ENCODE results near the gene TBXAS1. TPM values are rescaled to one million over a fixed set of nuclear protein-coding genes. Genes with fewer than 3 reads are reported as not detected.
A peak's percentile ranks its signal among the peaks of the same experiment; 100 is the strongest.

Gene TBXAS1
- total RNA-seq, 1 donor from 2014 or later, result 19.3 TPM

DNA sequence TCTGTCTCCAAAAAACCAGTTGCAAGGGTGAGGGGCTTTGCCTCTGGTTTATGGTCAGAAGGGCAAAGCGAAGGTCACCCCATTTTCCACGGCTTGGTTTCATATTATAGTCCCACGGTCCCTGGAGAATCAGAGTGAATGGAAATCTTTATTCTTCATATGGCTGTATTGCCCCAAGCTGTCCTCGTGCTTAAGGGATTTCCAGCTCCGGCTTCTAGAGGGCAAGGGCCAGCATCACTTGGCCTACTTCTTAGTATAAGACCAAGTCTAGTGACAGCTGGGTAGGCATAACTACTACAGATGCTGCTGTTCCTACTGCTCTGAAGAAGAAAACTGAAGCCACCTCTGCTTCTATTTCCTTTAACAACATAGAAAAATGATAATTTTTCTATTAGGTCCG is 170.5 kb downstream of the TBXAS1 start:
- no peak for DNase-seq (ENCODE audit: low spot score)

DNA sequence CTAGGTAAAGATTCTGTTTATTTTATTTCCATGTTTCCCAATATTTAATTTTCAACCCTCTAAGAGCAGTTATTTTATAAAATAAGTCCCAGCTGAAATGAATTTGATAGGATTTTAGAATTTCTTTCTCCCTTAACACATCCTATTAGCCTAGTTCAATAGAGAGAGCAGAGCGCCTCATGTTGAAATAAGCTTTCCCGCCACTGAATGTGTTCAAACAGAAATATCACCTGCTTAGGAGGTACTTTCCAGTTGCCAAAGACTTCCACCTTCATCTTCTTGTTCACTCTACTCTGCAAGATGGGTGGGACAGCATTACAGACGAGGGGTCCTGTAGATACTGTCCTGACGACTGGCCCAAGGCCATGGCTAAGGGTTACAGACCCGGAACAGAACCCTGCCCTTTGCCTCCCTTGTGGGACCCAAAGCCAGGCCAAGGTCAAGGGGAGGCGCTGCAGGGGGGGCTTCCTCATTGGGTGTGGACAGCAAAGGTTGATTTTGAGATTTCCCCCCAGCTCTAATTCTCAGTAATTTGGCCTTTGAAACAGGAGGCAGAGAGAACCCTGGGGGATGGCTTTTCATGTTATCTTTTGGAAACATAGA is 171.7 kb downstream of the TBXAS1 start:
- no peak for DNase-seq (ENCODE audit: low spot score)

DNA sequence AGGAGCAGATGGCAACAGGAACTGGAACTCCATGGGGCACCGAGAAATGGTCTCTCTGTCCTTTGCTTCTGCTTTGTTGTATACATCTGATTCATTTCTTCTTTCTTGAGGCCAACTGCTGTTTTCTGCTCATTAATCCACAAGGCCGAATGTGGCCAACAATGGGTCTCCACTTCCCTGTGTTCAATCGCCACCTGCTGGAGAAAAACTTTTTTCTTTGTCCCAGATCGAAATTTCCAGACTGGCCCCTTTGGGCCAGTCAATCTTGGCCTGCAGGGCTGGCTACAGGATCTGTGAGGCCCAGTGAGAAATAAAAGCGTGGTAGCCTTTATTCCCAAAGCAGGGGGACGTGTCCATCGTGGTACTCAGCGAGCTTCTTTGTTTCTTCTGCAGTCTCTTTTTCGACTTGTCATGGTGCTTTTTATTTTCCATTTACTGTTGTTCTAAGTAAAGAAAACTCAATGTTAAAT is 174.9 kb downstream of the TBXAS1 start:
- peak; percentile 30 for DNase-seq (ENCODE audit: low spot score)

DNA sequence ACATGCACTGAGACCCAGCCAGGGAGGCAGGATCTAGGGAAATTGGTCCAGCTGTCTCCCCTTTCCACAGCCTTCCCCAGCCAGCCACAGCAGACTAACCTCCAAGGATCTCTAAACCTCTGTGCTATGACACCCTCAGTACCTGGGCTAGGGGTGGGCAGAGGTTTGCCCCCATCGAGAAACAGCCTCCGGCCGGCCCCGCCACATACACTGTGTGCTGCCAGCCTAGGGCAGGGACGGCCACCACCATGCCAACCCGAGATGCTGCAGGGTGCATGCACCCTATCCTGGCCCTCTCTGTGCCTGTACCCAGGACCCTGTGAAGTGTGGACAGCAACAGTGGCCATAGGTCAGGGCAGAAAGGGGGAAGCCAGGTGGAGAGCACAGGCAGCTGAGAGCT is 175.6 kb downstream of the TBXAS1 start:
- DNase-seq (ENCODE audit: low spot score), result no peak

DNA sequence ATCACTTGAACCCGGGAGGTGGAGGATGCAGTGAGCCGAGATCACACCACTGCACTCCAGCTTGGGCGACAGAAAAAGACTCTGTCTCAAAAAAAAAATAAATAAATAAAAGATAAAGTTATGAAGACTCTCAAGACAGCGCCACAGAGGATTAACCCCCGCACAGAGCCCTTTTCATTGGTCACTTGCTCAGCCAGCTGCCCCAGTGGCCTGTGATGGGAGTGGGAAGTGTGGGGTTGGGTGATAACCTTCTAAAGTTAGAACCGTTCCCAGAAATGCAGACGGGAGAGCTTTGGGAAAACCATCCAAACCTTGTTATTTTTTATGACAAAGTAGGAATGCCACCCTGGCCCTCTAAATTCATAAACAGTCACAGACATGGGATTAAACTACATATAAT is 176.3 kb downstream of the TBXAS1 start:
- no peak for DNase-seq (ENCODE audit: low spot score)

DNA sequence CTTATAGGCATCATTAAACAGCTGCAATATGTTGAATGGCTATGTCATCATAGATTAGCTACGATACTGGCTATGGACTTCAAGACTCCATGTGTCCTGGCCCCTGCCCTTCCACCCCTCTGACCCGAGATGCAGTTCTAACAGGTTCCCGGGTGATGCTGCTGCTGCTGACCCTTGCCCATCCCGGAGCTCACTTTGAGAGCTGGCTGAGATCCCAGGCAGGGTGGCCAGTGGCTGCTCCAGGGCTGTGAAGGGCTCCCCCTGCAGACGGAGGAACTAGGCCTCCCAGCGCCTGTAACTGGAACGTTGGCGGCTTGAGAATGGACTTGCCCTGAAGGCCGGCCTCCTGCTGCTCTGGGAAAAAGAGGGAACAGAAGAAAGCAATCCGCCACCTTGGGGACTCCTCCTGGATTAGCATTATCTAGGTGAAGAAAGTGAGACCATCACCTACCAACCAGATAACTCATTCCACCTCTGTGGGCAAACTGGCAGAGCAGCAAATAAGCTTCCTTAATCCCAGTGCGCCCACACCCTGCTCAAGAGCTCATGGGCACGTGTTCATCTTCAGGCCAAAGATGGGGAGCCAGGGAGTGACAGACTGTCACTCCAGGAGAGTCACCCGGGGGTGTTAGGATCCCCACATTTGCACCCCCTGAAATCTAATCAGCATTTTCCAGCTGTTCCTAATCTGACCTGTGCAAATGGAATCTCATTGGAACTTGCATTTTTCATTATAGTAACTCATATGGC is 176.9 kb downstream of the TBXAS1 start:
- no peak for DNase-seq (ENCODE audit: low spot score)

DNA sequence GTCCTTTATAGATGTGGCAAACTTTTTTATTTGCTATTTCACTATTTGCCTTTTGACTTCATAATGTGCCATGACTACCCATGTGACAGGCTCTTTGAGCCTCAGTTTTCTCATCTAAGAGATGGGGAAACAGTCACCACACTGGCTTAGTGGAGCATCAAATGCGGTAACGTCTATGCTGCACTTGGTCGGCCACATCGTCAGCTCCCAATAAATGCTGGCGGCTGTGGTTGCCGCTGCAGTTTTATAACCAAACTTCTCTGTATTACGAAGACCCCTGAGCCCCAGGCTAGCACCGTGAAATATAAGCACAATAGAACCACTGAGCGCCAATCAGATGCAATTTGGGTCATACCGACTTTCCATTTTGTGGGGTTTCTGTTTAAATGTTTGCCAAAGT is 177.5 kb downstream of the TBXAS1 start:
- no peak for DNase-seq (ENCODE audit: low spot score)

DNA sequence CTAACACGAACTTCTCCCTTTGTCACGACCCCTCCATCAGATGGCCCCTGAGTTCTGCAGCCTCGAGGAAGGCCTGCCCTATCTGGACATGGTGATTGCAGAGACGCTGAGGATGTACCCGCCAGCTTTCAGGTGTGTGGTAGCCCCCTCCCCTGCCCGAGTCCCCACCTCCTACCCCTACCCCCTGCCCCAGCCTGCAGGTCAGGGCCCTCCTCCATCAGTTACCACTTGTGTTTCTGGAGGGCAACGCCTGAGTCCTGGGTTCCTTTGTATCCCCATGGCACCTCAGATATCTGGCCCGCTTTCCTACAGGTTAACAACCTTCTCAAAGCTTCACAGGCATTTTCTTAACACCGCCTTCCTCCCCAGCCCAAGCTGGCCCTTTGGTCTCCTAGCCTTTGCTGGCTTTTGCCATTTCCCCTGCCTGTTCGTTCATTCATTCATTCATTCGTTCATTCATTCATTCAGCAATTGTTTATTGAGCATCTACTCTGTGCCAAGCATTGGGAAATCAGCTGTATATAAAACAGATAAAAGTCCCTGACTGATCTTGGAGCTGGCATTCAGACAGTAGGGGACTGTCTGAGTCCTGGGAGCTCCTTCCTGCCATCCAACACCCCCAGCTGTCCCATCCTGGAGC is 178.1 kb downstream of the TBXAS1 start:
- no peak for DNase-seq (ENCODE audit: low spot score)

DNA sequence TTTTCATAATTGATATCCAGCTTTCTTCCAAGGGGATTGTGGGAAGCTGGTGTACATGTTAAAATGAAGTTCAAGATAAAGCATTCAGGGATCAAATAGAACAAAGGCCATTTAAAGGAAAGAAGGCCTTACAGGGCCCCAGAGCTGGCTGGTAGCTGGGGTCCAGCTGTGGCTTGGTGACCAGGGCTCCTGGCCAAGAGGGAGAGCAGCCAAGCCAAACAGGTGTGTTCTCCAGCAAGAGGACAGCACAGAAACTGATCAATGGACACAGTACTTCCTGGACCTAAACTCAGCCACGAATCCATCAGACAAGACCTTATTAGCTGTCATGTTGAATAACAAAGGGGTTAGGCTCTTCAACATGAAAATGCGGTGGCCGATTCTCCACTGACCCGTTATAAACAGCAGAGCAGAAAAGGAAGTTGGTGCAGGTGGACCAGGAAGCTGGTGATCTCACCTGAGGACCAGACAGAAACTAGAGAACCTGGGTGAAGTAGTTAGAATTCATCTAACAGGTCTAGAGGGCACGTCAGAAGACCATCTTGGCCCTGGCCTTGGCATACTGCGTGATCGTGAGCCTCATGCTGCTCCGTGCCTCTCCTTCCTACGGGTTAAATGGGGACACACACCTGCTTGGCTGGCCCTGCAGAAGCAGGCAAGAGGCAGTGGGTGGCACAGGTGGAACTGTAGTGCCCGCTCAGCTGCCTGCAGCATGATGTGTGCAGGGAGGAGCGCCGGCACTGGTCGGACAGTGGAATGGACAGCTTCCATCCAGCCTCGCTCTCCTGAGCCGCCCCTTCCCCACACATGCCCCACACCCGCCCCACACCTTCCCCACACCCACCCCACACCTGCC is 179.9 kb downstream of the TBXAS1 start:
- DNase-seq (ENCODE audit: low spot score), result no peak

DNA sequence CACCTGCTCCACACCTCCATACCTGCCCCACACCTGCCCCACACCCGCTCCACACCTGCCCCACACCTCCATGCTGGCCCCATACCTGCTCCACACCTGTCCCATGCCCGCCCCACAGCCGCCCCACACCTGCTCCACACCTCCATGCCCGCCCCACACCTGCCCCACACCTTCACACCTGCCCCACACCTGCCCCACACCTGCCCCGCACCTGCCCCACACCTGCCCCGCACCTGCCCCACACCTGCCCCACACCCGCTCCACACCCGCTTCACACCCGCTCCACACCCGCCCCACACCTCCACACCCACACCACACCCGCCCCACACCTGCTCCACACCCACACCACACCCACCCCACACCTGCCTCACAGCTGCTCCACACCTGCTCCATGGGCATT is 180.7 kb downstream of the TBXAS1 start:
- no peak for DNase-seq (ENCODE audit: low spot score)

DNA sequence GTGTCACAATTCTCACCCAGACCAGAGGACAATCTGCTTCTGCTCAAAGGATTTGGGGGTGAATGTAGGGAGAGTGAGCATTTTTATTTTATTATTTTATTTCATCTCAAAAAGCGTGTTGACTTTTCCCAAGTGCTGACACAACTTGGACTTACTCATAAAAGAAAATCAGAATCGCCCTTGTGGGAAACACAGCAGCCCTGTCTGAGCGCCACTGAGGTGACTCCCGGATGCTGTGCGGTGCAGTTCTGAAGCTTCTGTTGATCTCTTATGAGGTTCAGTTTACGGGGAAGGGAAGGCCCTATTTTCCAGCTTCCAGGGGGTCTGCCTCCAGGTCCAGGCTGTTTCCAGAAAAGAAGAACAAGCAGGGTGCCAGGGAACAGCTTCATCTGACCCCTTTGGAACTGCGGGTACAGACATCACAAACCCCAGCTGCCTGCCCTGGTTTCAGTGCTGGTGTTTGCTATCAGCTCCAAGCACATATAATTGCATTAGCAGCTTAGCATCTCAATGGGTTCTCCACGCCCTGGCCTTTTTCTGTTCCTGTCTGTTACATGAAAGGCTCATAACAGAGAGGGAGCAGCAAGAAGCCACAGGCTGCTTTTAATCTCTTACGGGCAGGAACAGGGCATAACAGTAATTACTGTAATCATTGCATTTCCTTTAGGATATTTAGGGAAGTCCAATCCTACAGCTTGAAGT is 181.3 kb downstream of the TBXAS1 start:
- DNase-seq (ENCODE audit: low spot score), result no peak

DNA sequence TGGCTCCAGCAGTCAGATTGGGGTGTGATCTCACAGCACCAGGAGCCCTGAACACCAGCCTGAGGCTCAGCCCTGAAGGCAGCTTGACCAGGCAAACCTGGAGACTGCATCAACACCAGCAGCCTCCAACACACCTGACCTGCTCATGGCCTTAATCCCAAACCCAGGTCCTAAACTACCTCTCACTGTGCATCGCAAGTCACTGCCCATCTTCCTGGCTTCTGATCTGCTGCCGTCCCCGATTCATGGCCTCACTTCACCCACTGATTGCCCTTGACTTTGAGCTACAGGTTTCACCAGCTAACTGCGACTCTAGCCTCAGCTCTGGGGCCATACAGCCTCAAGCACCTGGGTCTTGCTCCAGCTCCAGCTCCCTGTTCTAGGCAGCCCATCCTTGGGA is 184.6 kb downstream of the TBXAS1 start:
- DNase-seq (ENCODE audit: low spot score), result no peak

DNA sequence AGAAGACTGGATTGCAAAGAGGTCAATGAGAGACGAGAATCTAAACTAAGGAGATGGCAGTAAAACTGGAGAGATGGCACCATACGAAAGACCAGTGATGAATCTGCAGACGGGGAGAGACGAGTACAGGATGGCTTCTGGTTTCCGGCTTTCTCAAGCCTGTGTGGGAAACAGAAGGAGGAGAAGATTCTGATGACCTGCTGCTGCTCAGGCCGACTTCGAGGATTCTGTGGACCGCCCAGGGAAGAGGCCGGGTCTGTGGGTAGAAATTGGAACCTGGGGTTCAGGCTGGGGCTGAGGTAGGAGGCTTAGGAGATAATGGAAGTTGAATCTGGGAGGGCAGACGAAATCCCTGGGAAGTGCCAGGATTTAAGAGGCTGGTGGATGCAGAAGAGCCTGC is 185.1 kb downstream of the TBXAS1 start:
- no peak for DNase-seq (ENCODE audit: low spot score)

DNA sequence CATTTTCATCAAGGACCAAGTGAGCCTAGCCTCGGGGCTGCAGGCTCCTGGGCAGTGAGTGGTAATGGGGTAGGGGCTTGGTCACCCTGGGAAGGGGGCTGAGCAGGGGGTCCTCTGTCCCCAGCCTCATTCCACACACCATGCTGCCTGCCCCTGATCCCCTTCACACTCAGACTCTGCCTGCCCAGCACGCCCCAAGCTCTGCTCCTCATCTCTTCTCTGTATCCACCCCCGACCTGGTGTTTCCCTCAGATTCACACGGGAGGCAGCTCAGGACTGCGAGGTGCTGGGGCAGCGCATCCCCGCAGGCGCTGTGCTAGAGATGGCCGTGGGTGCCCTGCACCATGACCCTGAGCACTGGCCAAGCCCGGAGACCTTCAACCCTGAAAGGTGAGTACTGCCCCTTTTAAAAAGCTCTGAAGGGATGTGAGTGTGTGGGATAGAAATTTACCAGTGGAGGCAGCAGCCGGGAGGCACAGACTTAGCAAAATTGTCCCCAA is 186.5 kb downstream of the TBXAS1 start:
- DNase-seq (ENCODE audit: low spot score), result no peak

DNA sequence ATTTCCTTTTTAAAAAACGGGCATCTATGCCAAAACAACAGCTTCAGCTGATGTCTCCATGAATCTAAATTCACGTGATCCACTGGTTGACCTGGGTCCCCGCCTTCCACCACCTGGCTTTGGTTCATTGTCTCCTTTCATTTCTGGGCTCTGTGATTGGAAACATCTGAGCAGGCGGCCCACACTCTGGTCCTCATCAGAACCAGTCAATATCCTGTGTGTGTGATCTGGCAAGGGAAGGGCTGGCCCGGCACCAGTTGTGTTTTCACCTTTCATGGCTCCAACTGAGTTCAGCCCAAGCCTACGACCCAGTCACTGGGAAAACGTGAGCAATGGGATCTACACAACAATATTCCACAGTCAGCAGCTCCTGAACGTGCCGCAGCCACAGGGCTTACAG is 187.5 kb downstream of the TBXAS1 start:
- DNase-seq (ENCODE audit: low spot score), result no peak

DNA sequence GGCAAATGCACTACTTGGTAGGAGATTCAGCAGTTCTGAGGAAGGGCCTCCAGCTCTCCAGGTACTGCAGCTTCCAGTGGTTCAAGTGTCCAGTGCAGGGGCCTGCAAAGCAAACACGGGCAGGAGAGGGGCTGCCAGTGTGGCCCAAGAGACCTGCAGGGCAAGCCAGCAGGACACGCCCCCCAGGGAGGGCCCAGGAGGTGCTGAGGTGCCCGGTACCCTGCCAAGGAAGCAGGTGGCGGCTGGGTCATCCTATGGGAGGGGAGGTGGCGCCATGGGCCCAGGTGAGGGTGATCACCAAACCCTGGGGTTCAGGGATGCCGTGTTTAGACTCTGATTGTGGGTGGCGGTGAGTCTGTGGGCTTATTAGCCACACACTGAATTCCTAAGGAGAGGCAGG is 188.0 kb downstream of the TBXAS1 start:
- DNase-seq (ENCODE audit: low spot score), result no peak

DNA sequence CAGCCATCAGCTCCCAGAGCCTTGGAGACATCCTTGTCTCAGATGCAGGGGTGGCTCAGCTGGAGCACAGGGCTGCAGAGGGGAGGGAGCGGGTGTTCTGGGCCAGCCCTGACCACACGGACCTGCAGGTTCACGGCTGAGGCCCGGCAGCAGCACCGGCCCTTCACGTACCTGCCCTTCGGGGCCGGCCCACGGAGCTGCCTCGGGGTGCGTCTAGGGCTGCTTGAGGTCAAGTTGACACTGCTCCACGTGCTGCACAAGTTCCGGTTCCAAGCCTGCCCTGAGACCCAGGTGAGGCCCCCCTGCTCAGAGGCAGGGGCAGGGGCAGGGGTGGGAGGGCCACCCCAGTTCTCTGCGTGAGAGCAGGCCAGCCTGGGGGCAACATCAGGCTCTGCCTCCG is 188.5 kb downstream of the TBXAS1 start:
- no peak for DNase-seq (ENCODE audit: low spot score)

DNA sequence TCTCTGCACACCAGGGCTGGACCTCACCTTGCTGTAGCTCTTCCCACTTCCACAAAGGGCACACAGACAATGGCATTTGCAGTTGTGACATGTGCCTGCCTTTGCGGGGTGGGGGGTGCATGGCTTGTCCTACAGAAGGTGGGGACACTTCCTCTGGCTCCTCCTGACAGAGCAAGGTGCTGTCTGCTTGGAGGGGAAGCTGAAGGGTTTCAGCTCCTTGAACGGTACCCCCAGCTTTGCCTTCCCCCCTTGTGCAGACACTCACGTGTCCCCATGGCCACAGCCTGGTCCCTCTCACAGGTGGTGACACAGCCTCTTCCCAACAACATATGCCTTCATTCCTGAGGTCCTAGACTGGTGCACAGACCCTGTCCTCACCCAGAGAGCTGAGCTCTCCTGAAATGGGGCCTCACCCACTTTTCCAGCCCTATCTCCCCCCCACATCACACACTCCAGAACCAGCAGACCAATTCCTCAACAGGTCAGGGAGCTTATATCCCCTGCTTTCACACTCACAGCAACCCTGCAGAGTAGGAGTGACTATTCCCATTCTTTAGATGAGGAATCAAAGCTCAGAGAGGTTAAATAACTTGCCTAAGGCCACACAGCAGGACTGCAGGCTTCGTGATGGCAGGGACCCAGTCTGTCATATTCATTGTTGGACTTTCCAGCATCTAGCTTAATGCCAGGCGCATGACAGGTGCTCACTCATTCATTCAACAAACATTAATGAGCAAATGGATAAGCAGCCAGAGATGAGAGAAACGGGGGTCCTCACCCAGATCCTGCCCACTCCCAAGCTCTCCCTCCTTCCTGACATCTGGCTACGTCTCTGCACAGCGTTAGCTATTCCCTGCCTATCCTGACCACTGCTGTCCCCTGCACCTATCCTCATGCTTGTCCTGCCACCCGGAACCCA is 189.3 kb downstream of the TBXAS1 start:
- DNase-seq (ENCODE audit: low spot score), result no peak

DNA sequence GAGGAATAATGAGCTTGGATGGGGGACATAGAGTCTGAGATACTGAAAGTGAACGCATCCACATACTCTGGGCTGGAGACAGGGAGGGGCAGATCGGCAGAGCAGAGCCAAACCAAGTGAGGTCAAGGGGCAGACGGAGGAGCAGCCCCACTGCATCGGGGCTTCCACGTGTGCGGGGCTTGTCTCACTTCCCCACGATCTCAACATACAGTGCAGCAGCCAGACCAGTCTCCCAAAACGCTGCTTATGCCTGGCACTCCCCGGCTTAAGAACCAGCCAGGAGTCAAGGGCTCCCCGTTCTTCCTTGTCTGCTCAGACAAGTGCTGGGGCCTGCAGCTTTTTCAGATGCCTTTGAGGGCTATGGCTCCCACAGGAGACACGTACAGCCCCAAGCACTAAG is 190.1 kb downstream of the TBXAS1 start:
- no peak for DNase-seq (ENCODE audit: low spot score)

DNA sequence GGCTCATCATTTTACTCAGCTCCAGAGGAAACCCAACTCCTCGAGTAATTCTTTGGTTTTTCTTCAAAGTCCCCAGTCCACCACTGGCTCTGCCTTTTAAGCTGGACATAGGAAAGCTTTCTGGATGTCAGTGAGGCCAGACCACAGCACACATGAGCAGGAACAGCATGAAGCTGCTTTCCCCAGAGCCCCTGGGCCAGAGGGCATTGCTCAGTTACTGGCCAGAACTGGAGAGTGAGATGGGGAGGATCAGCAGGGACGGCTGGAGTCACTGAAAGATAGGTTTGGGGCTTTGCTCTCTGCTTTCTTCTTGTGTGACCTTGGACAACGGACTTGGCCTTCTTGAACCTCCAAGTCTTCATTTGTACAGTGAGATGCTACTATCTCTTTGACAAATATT is 190.5 kb downstream of the TBXAS1 start:
- DNase-seq (ENCODE audit: low spot score), result no peak

All from umbilical cord (tissue), 2 donors.